Stimulated activated memory B cell treated with anti-CD40 and anti-IgM and Interleukin-4, amounts not matched to agents 10 μg/mL and 1 μg/mL and 100 μg/mL, for 72 hours (primary cell): Measurements from ENCODE around the gene PPIL1.

ENCODE experiments used
- ATAC-seq: fragments of 150-1000 bp; cut with Tn5 transposase; 2 replicates; pipeline ENCODE4 v1.10.0; 2021
- H3K27ac Mint-ChIP-seq: one replicate; pipeline ENCODE4 v1.8.0; 2022; ENCODE audit warnings: mild to moderate bottlenecking, mixed read lengths
- H3K27me3 Mint-ChIP-seq: one replicate; pipeline ENCODE4 v1.8.0; 2022; ENCODE audit warnings: mixed read lengths
- H3K36me3 Mint-ChIP-seq: one replicate; pipeline ENCODE4 v1.8.0; 2022; ENCODE audit warnings: mixed read lengths
- H3K4me1 Mint-ChIP-seq: one replicate; pipeline ENCODE4 v1.8.0; 2022; ENCODE audit warnings: mixed read lengths
- H3K4me3 Mint-ChIP-seq: one replicate; pipeline ENCODE4 v1.8.0; 2022; ENCODE audit warnings: mild to moderate bottlenecking, moderate library complexity, mixed read lengths
- H3K9me3 Mint-ChIP-seq: one replicate; pipeline ENCODE4 v1.8.0; 2022; ENCODE audit warnings: mixed read lengths

PPIL1 gene

DNA sequence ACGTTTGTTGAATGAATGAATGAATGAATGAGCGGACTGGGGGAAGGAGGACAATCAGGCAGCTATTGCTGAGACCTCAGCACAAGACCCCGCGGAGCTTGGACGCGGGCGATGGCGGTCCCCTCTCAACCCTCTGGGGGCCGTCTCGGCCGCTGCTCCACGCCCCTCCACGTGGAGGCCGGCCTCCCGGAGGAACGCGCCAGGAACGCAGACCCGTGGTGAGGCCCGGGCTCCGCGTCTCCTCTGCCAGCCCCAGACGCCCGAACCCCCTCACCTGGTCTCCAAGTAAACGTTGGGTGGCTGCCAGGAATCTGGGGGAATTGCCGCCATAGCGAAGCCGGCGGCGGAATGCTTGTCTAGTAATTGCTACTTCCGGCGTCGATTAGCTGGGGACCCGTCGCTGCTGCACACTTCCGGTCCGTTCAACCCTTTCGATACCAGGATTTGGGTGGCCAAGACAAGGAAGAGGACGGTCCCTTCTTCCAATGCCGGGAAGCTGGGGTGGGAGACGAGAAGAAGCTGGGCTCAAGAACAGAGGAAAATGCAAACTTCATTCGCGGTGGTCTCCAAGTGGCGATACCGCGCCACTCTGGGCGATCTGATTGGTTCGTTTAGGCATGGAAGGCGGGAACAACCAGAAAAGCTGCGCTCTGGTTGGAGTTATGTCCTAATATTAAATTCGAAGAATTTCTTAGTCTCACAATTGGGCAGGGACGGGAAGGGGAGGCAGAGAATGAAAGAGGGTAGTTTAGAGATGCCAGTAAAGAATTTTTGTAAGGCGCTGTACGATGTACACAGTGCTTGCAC, at the start of gene PPIL1:
Gene PPIL1 (minus strand): TSS at position 361 of the 807 bp plus-strand sequence. CDS start 31 bp downstream, at position 330.
- peak within 1 kb of the TSS; percentile 96 for H3K27ac Mint-ChIP-seq
- ATAC-seq = peak; percentile 96
- H3K27me3 Mint-ChIP-seq = peaks cover 9% of the 10 kb centered on the region
- no peaks in the 10 kb centered on the region for H3K9me3 Mint-ChIP-seq
- peaks cover 20% of the 10 kb centered on the region for H3K36me3 Mint-ChIP-seq
- H3K4me3 Mint-ChIP-seq = peak within 1 kb of the TSS; percentile 99
- H3K4me1 Mint-ChIP-seq = peaks cover 38% of the 10 kb centered on the region

DNA sequence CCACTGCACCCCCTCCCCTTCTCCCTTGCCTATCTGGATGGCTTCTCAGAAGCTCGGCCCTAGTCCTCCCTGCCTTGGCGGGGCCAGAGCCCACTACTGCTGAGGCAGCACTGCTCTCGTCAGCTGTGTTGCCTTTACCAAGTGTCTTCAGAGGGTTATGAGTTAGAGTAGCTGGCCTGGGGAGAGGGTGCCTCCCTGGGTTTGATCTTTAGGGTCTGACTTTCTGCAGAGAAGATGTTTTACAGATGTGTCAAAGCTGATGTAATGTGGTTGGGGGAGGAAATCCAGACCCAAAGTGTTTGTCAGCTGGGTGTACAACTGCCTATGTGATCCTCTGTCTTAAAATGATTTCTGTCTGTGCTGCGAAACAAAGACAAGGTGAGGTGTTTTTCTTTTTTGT, 49.5 kb upstream of the PPIL1 start:
- Mint-ChIP-seq H3K27ac (no peak overlapping the region), H3K36me3 (peaks cover 48% of the 10 kb centered on the region), H3K4me3 (no peak overlapping the region), H3K9me3 (no peaks in the 10 kb centered on the region), H3K27me3 (no peaks in the 10 kb centered on the region), H3K4me1 (peaks cover 12% of the 10 kb centered on the region)
- ATAC-seq = no peak

DNA sequence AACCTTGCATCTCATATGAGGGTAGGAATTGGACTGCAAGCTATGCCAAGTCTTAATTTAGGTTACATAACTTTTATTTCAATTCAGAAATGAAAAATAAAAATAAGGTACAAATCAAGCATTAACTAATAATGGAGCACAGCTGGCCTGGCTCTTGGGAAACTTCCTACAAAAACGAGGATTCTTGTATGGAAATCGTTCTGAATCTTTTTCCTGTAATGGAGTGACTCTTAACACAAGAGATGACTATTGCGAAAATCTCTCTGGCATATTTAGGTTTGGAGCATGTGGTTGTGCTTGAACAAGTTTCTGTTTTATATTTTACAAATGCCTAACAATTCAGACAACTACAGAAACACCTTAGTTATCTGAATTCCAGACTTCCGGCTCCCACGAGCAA, 45.9 kb upstream of the PPIL1 start:
- H3K36me3 Mint-ChIP-seq = peaks cover 58% of the 10 kb centered on the region
- H3K4me1 Mint-ChIP-seq = peaks cover 4% of the 10 kb centered on the region
- no peaks in the 10 kb centered on the region for H3K9me3 Mint-ChIP-seq
- H3K27me3 Mint-ChIP-seq = no peaks in the 10 kb centered on the region
- no peak overlapping the region for H3K27ac Mint-ChIP-seq
- no peak overlapping the region for H3K4me3 Mint-ChIP-seq
- no peak for ATAC-seq

DNA sequence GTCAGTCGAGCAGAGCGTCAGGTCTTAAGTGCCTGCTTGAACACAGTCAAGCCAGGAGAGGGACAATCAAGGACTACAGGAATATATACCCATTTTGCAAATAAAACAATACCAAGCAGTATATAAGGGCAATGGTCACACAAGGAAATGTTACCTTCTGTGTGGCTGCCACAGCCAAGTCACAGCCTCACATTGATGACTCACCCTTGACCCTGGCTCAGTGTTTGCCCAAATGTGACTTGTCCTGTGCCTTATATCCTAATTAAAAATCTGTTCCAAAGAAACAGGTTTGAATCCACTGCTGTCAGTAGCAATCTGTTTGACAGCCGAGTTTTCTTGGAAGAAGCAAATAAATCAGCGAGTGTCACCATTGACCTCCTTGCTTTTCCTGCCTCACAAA, 45.4 kb upstream of the PPIL1 start:
- Mint-ChIP-seq H3K27ac (no peak overlapping the region), H3K4me1 (no peaks in the 10 kb centered on the region), H3K9me3 (no peaks in the 10 kb centered on the region), H3K27me3 (no peaks in the 10 kb centered on the region), H3K36me3 (peaks cover 58% of the 10 kb centered on the region), H3K4me3 (no peak overlapping the region)
- no peak for ATAC-seq

DNA sequence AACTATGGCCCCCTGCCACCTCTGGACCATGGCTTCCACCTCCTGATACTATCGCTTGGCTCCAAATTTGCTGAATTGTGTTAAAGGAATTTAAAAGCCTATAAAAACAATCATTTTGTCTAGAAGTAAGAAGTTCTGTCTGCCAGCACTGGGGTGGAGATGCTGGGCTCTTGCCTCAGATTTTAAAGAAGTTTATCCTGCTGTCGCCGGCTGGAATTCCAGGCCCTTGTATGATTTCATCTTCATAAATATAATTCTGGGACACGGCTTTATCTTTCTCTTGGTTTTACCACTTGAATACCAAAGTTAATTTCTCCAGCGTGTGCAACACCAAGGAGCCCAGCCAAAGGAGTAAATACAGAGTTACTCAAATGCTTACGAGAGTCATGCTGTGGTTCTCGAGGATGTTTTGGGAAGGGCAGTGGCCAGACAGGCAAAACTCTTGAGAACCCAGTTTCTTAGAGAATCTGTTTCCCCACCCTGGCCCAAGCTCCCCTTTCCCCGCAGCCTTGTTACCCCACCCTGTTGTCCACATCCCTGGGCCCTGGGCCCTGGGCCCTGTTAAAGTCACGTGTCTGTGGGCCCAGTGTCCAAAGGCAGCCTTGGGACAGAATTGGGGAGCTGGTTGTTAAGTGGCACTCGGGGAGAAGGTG, 43.1 kb upstream of the PPIL1 start:
- H3K4me3 Mint-ChIP-seq = no peak overlapping the region
- H3K9me3 Mint-ChIP-seq = no peaks in the 10 kb centered on the region
- H3K4me1 Mint-ChIP-seq = peaks cover 8% of the 10 kb centered on the region
- ATAC-seq = no peak
- H3K36me3 Mint-ChIP-seq = peaks cover 55% of the 10 kb centered on the region
- no peaks in the 10 kb centered on the region for H3K27me3 Mint-ChIP-seq
- H3K27ac Mint-ChIP-seq = no peak overlapping the region

DNA sequence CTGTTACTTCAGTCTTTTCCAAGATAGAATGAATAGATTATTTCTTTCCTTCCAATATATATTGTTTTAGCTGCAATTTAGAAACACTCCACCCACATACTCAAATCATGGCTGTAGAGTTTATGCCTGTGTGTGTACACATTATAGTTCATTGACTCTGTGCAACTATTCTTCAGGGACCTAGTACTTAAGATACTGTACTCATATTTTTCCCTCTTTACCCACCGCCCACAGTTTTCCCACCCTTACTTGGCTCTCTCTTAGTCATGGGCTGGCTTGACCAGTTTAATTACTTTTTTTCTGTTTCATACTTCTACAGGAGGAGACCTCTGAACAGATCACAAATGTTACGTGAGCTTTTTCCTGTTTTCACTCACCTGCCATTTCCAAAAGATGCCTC, 41.5 kb upstream of the PPIL1 start:
- H3K9me3 Mint-ChIP-seq = no peaks in the 10 kb centered on the region
- no peaks in the 10 kb centered on the region for H3K27me3 Mint-ChIP-seq
- ATAC-seq = no peak
- peaks cover 65% of the 10 kb centered on the region for H3K36me3 Mint-ChIP-seq
- H3K4me3 Mint-ChIP-seq = no peak overlapping the region
- peak overlapping the region; percentile 57 for H3K27ac Mint-ChIP-seq
- peaks cover 20% of the 10 kb centered on the region for H3K4me1 Mint-ChIP-seq

DNA sequence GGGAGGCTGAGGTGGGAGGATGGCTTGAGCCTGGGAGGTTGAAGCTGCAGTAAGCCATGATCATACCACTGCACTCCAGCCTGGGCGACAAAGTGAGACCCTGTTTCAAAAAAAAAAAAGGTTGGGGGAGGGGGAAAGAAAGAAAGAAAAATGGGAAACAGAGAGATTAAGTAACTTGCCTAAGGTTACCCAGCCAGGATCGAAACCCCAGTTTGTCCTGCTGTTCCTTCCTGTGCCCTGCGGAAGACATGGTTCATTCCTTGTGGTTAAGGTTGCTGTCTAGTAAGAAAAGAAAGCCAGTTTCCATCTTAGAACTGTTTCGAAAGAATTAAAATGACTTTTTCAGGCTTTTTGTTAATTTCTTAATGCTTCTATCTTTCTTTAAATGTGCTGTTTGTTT, 41.0 kb upstream of the PPIL1 start:
- Mint-ChIP-seq H3K4me1 (peaks cover 20% of the 10 kb centered on the region), H3K9me3 (no peaks in the 10 kb centered on the region), H3K27me3 (no peaks in the 10 kb centered on the region), H3K27ac (no peak overlapping the region), H3K36me3 (peaks cover 60% of the 10 kb centered on the region), H3K4me3 (no peak overlapping the region)
- no peak for ATAC-seq

DNA sequence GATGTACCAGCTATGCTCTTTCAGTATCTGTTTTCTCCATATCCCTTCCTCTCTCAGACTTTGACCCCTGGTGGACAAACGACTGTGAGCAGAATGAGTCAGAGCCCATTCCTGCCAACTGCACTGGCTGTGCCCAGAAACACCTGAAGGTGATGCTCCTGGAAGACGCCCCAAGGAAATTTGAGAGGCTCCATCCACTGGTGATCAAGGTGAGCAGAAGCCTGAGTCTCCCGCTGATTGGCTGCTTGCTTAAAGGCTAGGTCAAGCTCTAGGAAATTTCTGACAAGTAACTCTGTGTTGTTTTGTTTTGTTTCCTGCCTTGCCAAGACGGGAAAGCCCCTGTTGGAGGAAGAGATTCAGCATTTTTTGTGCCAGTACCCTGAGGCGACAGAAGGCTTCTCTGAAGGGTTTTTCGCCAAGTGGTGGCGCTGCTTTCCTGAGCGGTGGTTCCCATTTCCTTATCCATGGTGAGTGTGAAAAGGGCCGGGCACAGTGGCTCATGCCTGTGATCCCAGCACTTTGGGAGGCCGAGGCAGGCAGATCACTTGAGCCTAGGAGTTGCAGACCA, 39.7 kb upstream of the PPIL1 start:
- no peaks in the 10 kb centered on the region for H3K9me3 Mint-ChIP-seq
- H3K4me1 Mint-ChIP-seq = peaks cover 20% of the 10 kb centered on the region
- no peak for ATAC-seq
- H3K4me3 Mint-ChIP-seq = no peak overlapping the region
- H3K27me3 Mint-ChIP-seq = no peaks in the 10 kb centered on the region
- no peak overlapping the region for H3K27ac Mint-ChIP-seq
- peaks cover 60% of the 10 kb centered on the region for H3K36me3 Mint-ChIP-seq

DNA sequence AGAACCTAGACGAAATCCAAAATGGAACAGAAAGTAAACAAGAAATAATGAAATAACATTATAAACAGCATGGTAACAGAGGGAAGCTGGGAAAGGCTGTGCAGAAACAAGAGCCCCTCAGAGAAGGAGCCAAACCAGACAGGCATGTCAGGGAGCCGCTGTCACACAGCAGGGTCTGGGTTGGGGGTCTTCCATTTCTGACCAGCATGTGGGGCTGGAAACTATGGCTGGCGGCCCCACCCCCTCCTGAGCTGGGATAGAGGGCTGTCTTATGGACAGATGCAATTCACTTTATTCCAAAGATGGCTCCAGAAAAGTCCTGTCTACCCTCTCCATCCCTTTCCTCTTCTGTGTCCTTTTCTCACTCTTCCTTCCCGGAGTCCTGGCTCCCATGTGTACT, 38.5 kb upstream of the PPIL1 start:
- no peaks in the 10 kb centered on the region for H3K27me3 Mint-ChIP-seq
- H3K9me3 Mint-ChIP-seq = no peaks in the 10 kb centered on the region
- peaks cover 66% of the 10 kb centered on the region for H3K36me3 Mint-ChIP-seq
- ATAC-seq = no peak
- peak overlapping the region; percentile 0 for H3K27ac Mint-ChIP-seq
- H3K4me3 Mint-ChIP-seq = no peak overlapping the region
- H3K4me1 Mint-ChIP-seq = peaks cover 20% of the 10 kb centered on the region

DNA sequence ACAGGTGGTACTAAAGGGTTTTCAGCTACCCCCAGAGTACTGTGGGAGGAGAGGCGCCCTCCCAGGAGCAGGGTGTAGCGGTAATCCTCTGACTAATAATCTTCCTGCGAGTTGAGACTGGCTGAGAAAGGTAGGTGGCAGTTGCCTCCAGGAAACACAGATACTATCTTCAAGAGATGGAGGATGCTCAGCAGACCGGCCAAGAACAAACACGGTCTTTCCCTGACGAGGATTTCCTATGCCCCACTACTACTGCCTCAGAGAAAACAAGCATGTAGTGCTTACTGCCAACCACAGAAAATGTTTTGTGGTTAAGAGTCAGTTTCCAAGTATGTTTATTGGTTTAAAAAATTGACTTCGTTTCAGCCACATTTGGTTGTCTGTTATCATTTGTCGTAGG, 38.0 kb upstream of the PPIL1 start:
- Mint-ChIP-seq H3K27me3 (no peaks in the 10 kb centered on the region), H3K9me3 (no peaks in the 10 kb centered on the region), H3K27ac (peak overlapping the region; percentile 0), H3K36me3 (peaks cover 70% of the 10 kb centered on the region), H3K4me3 (no peak overlapping the region), H3K4me1 (peaks cover 20% of the 10 kb centered on the region)
- ATAC-seq = peak; percentile 70

DNA sequence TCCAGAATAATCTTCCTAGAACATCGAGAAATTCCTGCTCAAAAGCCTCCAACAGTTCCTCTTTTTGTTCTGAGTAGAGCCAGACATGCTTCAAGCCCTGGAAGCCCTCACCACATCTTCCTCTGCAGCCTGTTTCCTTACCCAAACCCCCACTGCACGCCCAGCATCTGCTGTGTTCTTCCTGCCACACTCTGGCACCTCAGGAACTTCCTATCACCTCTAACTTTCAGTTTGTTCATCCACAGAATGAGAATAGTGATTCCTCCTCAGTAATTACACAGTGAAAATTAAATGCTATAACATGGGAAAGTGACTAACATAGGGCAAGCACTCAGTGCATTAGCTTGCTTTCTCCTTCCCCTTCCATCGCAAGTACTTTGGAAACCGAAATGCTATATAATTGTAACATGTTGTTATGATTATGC, 37.4 kb upstream of the PPIL1 start:
- Mint-ChIP-seq H3K27me3 (no peaks in the 10 kb centered on the region), H3K9me3 (no peaks in the 10 kb centered on the region), H3K27ac (peak overlapping the region; percentile 0), H3K36me3 (peaks cover 71% of the 10 kb centered on the region), H3K4me1 (peaks cover 20% of the 10 kb centered on the region), H3K4me3 (no peak overlapping the region)
- ATAC-seq = no peak

DNA sequence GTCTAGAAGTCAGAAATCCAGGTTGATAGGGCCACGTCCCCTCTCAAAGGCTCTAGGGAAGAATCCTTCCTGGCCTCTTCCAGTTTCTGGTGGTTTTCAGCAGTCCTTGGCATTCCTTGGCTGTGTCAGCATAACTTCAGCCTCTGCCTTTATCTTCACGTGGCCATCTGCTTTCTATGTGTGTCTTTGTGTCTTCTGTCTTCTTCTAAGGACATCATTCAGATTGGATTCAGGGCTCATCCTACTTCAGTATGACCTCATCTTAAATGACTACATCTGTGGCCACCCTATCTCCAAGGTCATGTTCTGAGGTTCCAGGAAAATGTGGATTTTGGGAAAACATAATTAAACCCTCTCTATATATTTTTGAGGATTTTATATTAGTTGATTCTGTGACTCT, 34.1 kb upstream of the PPIL1 start:
- ATAC-seq = no peak
- Mint-ChIP-seq H3K27ac (no peak overlapping the region), H3K9me3 (no peaks in the 10 kb centered on the region), H3K4me3 (no peak overlapping the region), H3K27me3 (no peaks in the 10 kb centered on the region), H3K4me1 (peaks cover 16% of the 10 kb centered on the region), H3K36me3 (peaks cover 70% of the 10 kb centered on the region)

DNA sequence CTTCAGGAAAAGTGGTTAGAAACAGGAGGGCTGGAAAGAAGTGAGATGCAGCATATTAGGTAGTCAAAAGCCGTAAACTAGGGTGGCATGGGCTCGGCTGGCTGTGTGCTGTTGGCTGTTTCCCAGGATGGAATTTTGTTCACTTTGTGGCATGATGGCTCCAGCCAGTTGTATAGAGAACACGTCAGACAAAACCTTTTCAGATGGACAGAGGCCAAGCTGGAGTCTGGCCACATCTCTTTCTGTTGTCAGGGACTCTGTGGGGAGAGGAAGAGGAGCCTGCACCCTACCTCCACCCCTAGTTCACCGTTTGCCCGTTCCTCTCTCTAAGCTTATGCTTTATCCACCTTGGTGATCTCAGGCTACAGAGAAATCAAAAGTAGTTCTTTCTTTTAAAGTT, 33.2 kb upstream of the PPIL1 start:
- no peak for ATAC-seq
- peaks cover 68% of the 10 kb centered on the region for H3K36me3 Mint-ChIP-seq
- no peak overlapping the region for H3K4me3 Mint-ChIP-seq
- H3K27ac Mint-ChIP-seq = no peak overlapping the region
- H3K9me3 Mint-ChIP-seq = no peaks in the 10 kb centered on the region
- H3K4me1 Mint-ChIP-seq = peaks cover 14% of the 10 kb centered on the region
- H3K27me3 Mint-ChIP-seq = no peaks in the 10 kb centered on the region

DNA sequence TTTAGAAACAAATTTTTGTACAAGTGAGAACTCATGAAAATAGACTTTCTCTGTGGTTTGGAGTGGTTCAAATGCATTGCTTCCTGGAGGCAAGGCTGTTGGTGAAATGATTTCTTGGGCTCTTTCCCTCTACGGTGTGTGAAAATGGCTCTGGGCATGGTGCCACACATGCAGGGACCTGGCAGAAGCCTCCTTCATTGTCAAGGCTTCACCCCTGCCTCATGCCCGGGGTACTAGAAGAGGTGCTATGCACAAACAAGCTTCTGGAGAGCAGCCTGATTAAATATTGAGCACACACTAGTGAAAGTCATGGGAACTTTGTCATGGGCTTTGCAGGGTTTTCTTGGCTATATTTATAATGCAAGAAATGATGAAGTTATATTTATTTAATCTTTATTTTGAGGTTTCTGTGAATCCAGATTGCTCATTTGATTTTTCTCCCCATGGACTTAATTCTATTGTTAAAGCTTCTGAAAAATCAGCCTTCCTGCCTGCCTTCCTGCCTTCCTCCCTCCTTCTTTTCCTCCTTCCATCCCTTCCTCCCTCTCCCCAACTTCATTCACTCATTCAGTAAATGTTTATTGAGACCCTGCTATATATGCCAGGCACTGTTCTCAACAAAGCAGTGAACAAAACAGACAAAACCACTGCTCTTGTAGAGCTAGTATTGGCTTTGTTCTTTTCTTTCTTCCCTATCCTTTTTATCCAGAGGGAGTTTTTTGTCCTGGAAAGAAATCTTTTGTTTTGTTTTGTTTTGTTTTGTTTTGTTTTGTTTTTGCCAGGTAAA, 32.1 kb upstream of the PPIL1 start:
- Mint-ChIP-seq H3K36me3 (peaks cover 69% of the 10 kb centered on the region), H3K27ac (no peak overlapping the region), H3K27me3 (no peaks in the 10 kb centered on the region), H3K4me3 (no peak overlapping the region), H3K9me3 (no peaks in the 10 kb centered on the region), H3K4me1 (peaks cover 3% of the 10 kb centered on the region)
- no peak for ATAC-seq

DNA sequence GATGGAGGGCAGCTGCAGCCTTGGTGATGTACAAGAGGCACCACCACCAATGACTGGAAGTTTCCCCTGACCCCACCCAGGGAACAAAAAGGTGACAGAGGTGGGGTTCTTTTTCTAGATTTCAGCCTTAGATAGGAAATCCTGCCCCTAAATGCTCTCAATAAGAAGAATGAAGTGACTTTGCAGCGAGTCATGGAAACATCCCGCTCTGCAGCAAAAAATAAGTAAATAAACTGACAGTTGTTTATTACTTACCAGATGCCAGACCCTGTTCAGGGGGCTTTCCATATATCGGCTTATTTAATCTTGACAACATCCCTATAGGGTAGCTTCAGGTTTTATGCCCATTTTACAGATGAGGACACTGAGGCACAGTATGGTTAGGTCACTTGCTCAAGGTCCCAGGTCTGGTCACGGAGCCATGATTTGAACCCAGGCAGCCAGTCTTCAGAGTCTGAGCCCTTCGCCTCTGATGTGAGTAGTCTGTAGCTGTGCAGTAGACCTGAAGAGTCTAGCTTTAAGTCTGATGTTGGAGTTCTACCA, 30.3 kb upstream of the PPIL1 start:
- no peak for ATAC-seq
- no peak overlapping the region for H3K4me3 Mint-ChIP-seq
- H3K27ac Mint-ChIP-seq = no peak overlapping the region
- H3K27me3 Mint-ChIP-seq = no peaks in the 10 kb centered on the region
- no peaks in the 10 kb centered on the region for H3K4me1 Mint-ChIP-seq
- peaks cover 66% of the 10 kb centered on the region for H3K36me3 Mint-ChIP-seq
- no peaks in the 10 kb centered on the region for H3K9me3 Mint-ChIP-seq
